Measurements from ENCODE around the gene EPC1.

The EPC1 gene

GRCh38 chr10:32332299-32332750, 14.6 kb downstream of the EPC1 start:
- DNase-seq (ENCODE audit: low spot score) = no peak

DNA sequence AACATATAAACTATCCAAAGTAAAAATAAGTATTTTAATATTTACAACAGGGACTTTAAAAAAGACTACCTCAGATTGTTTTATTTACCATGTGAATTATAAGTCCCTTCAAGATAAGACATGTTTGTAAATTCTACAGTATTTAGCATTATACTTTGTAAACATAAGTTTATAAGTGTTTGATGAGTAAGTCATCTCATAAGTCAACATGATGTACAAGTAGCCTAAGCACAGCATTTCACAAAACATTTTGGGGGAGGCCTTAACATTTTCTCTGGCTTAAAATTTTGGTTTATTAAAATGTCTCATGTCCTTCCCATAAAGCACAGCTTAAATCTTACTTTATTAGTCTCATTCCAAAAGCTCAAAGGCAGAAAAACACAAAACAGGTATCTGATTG, 15.4 kb downstream of the EPC1 start:
- no peak for DNase-seq (ENCODE audit: low spot score)

- no peak for DNase-seq (ENCODE audit: low spot score)
Observed at GRCh38 chr10:32330214-32330613, 16.7 kb downstream of the EPC1 start.

- no peak for DNase-seq (ENCODE audit: low spot score)
Observed at GRCh38 chr10:32329061-32329460, 17.9 kb downstream of the EPC1 start.

DNA sequence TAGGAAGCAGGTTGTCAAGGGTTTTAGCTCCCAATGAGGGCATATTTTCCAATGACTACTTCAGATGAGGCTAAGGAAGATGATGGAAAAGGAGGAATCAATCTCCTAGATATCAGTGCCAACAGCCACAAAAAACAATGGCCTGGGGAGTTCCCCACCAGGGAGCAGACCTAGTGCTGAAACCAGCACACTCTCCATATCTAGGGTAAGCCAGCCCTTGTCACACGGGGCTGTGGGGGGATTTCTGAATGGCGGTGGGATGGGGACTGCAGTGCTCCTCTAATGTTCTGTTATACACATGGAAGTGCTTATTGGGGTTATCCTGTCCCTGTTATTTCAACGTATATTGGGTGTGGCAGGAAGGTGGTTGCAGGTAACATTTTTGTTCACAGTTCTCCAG, 18.5 kb downstream of the EPC1 start:
- no peak for DNase-seq (ENCODE audit: low spot score)

DNA sequence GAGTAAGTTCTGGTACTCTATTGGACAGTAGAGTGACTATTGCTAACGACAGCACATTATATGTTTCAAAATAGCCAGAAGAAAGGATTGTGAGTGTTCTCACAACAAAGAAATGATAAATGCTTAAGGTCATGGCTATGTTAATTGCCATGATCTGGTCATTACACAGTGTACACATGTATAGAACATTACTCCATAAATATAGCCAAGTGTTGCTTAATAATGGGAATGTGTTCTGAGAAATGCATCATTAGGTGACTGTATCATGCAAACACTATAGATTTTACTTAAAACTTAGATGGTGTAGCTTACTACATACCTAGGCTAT, 19.6 kb downstream of the EPC1 start:
- no peak for DNase-seq (ENCODE audit: low spot score)

GRCh38 chr10:32326680-32327363, 20.1 kb downstream of the EPC1 start:
- DNase-seq (ENCODE audit: low spot score) = no peak

- DNase-seq (ENCODE audit: low spot score) = no peak
Observed at GRCh38 chr10:32326119-32326518, 20.8 kb downstream of the EPC1 start.

- no peak for DNase-seq (ENCODE audit: low spot score)
Observed at GRCh38 chr10:32323051-32323450, 23.9 kb downstream of the EPC1 start.

DNA sequence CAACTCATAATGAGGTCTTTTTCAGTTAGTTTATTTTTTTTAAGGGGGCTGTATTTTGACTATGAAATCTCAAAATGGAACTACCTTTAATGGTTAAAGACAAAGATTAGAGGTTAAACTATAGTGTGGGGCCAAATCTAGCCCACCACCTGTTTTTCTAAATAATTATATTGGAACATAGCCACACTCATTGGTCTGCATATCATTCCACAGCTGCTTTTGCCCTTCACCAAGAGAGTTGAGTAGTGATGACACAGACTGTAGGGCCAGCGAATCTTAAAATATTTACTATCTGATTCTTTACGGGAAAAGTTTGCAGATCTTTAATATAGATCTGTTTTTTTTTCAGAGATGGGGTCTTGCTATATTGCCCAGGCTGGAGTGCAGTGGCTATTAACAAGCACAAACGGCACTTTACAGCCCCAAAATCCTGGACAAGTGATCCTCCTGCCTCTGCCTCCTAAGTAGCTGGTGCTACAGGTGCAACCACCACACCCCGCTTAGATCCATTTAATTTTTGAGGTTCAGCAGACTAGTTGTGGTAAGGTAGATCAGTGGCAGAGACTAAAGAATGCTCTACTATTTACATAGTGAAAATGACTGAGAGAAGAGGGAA, 25.8 kb downstream of the EPC1 start:
- no peak for DNase-seq (ENCODE audit: low spot score)

GRCh38 chr10:32318476-32318896, 28.5 kb downstream of the EPC1 start:
- peak; percentile 17 for DNase-seq (ENCODE audit: low spot score)

DNA sequence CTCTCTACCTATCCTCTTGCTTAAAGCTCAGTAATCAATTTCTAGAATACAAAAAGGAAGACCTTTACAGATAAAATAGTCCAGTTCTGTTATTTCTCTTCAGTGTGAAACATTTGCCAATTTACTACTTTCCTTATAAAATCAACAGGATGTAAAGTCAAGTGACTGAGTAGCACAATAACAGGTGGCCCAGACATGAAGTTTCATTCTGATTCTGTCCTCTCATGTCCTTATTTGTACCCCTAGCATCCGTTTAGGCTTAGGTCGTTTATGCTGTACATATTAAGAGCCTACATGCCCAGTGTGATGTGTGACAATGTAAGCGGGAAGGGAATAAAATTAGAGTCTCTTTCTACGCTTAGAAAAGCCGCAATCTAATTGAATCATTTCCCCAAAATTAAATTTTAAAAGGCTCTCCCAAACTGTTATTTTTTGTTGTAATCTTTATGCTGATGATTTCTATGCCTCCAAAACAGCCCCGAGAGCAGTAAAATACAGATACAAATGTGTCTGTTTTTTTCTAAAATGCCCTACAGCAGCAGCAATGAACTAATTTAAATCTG, 29.1 kb downstream of the EPC1 start:
- DNase-seq (ENCODE audit: low spot score) = no peak

DNA sequence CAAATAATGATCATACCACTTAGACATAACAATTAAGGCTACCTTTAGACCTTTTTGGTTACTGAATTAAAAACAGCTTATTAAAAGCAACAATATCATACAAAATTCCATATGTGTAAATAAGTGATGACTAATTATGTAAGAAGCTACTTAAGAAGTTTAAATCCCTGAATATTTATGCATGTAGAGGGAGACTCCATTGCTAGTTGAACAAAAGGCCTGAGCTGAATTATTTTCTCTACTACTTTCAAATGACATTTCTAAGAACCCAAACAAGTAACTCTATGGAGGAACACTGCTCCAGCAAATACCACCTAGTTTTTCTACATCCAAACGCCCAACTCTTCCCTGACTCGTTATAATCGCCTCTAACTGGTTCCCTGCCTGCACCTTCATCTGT, 31.5 kb downstream of the EPC1 start:
- no peak for DNase-seq (ENCODE audit: low spot score)

DNA sequence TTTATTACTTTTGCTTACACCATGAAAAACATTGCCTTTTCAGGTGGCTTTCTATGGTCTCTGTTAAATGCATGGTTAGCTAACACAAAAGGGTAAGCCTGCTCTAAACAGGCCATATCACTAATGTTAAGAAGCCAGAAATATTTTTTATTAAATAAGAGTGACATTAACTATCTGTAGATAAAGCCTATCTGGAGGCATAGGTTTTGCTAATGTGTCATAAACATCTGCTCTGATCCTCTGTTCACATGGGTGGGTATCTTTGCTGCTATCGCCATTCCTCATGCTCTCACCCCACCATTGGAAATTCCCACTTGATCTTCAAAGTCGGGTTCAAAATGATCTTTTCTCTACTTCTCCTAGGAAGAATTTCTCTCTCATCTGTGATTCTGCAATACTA, 32.4 kb downstream of the EPC1 start:
- no peak for DNase-seq (ENCODE audit: low spot score)

- no peak for DNase-seq (ENCODE audit: low spot score)
Observed at GRCh38 chr10:32308027-32308603, 38.8 kb downstream of the EPC1 start.

- DNase-seq (ENCODE audit: low spot score) = no peak
Observed at GRCh38 chr10:32307609-32308008, 39.3 kb downstream of the EPC1 start.

DNA sequence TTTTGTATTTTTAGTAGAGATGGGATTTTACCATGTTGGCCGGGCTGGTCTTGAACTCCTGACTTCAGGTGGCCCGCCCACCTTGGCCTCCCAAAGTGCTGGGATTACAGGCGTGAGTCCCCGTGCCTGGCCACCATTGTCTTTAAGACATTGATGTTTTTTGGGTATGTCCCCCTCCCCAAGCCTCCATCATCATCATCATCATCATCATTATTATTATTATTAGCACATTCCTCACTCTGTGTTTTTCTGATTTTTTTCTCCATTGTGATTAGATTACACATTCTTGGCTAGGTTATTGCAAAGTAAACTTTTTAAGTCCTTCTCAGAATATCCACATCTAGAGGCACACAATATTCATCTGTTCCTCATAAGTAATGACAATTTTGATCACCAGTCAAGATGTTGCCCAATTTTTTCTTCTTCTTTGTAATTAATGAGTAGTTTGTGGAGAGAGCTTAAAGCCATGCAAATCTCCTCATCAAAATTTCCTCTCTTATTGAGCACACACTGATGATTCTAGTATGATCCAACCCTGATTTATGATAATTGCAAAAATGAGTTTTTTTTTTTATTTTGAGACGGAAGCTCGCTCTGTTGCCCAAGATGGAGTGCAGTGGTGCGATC, 47.5 kb downstream of the EPC1 start:
- no peak for DNase-seq (ENCODE audit: low spot score)

DNA sequence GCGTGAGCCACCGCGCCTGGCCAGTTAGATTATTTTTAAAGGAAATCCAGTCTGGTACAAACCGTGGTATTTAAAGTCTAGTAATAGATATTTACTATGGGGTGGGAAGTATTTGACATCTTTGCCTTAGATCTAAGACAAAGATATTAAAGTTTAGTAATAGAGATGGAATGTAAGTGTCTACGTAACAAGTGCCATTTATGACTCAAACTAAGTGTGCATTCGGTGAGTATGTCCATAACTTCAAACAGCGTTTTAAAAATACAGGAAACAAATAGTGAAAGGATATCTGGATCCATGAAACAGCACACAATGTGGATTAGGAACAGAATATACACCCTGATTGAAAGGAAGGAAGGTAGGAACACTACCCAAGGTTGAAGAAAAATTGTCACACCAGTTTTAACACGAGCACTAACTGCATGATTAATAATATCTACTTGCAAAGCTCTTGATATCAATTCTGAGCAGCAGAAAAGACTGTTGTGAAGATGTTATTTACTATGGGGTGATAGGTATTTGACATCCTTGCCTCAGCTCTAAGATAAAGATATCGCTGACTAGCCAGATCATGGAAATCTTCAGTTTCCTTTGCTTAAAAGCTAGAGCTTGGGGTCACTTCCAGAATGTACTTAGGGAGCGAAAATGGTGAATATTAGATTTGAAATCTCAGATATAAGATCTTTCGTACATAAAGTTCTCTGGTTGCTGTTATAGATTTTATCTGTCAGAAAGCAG, 48.7 kb downstream of the EPC1 start:
- no peak for DNase-seq (ENCODE audit: low spot score)

DNA sequence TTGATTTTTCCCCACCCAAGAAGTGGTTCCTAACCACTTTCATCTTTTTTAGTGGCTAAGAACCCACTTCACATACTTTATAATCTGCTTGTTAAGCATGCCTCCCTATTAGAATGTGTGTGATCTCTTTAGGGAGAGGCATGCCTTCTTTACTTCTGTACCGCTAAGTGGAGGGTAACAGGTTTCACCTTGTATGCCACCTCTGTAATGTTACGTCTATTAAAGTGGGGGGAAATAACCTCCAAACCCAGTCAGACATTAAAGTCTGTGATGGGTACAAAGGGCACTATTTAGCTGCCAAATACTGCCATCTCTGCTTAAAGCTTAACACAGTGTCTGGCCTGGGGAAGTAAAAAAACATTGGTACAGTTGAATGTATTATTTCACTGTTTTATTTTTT, 51.9 kb downstream of the EPC1 start:
- no peak for DNase-seq (ENCODE audit: low spot score)

DNA sequence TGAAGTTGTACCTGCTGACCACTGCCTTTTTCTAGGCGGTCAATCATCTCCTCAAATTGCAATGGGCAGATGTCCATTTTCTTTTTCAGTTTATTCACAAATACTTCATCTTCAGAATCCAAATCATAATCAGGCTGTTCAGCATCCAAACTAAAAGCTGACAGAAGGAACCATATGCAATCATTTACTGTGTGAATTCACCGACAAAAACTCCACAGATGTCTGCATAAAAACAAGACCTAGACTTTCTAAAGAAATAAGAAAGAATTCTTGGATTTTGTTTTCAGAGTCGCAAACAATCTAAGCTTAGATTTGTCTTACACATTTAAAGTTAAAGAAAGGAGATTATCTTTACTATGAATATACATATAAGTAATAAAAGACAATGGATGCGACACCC, 53.4 kb downstream of the EPC1 start:
- no peak for DNase-seq (ENCODE audit: low spot score)

- no peak for DNase-seq (ENCODE audit: low spot score)
Observed at GRCh38 chr10:32279795-32280194, 67.2 kb downstream of the EPC1 start.

- DNase-seq (ENCODE audit: low spot score) = no peak
Observed at GRCh38 chr10:32273336-32273735, 73.6 kb downstream of the EPC1 start.
